ENCODE data around the gene SECTM1. TPM values are rescaled to one million over a fixed set of nuclear protein-coding genes. Genes with fewer than 3 reads are reported as not detected.

The SECTM1 gene
- total and polyA plus RNA-seq, 9 of the 15 experiments (the other 6 are each of a cell fraction or from before 2014, with no cell fraction given) = 0.11 to 0.46 (median 0.18) TPM; not detected in 6

DNA sequence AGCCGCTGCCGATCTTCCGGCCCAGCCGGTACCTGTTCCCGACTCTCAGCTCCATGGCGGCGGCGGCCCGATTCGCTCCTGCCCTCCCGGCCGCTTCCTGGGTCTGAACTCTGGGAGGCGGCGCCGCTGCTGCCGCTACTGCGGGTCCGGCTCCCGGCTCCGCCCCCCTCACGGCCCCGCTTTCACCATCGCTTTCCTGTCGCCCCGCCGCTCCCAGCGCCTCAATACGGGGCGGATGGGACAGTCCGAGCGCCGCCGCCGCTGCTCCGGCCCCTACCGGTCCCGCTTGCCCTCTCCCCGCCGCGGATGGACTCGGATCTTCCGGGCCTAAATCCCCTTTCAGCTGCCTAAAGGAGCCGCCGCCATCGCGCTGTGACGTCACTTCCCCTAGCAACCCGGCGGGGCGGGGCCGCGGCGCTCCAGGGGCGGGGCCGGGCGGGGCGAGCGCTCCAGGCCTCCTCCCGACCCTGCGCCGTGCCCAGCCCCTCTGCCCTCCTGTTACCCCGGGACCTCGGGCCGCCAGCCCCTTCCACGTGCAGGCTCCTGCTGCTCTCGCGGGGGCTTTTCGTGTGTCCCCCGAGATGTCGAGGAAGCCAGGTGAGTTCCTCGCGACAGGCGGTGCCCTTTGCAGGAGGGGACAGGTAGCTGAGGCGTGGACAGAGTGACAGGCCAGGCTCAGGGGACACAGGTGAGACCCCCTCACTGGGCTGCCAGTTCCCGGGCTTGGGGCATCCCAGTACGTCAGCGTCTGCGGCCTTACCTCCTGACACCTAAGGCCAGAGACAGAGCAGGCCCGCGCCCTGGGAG lies 60.0 kb downstream of the SECTM1 start, which contains the start of gene CSNK1D (continued):
- TF ChIP-seq L3MBTL2 (IDR thresholded peaks at IDR 0.05) (peak; percentile 65; the same call in 1 of the 2 replicates), POLR2A (conservative IDR thresholded peaks at IDR 0.05) (peak; percentile 83), ETV5 (CRISPR knock-in tag; IDR thresholded peaks at IDR 0.05; ENCODE audit: low read depth) (0 out of 2 replicates have a peak, but pooled peaks have one; percentile 61), MTA3 (IDR thresholded peaks at IDR 0.05; ENCODE audit: borderline replicate concordance) (peak; percentile 72; the same call in 1 of the 2 replicates), ARID1B (IDR thresholded peaks at IDR 0.05) (peak; percentile 37; the same call in 1 of the 2 replicates), PHF21A (IDR thresholded peaks at IDR 0.05; ENCODE audit: borderline replicate concordance, low read depth) (peak; percentile 89), LCOR (CRISPR knock-in tag; IDR thresholded peaks at IDR 0.05) (peak; percentile 76), FOXJ2 (tag; IDR thresholded peaks at IDR 0.05) (peak; percentile 12; the same call in 1 of the 2 replicates), EP400 (IDR thresholded peaks at IDR 0.05) (peak; percentile 98), GABPB1 (CRISPR knock-in tag; IDR thresholded peaks at IDR 0.05) (peak; percentile 92), RBFOX2 (IDR thresholded peaks at IDR 0.05; ENCODE audit: low read depth, low read length) (peak; percentile 93), BRD9 (IDR thresholded peaks at IDR 0.05; ENCODE audit: low read depth, partially characterized antibody) (peak; percentile 100), NFATC3 (IDR thresholded peaks at IDR 0.05) (peak; percentile 93), GABPA (tag; conservative IDR thresholded peaks at IDR 0.05; ENCODE audit: low read depth) (peak; percentile 93), MBD2 (IDR thresholded peaks at IDR 0.05; ENCODE audit: borderline replicate concordance, low read depth) (peak; percentile 28; the same call in 1 of the 2 replicates), TOE1 (IDR thresholded peaks at IDR 0.05; ENCODE audit: borderline replicate concordance) (peak; percentile 79; the same call in 1 of the 2 replicates), TOE1 (CRISPR knock-in tag; IDR thresholded peaks at IDR 0.05; ENCODE audit: borderline replicate concordance, low read depth) (no peak), JUND (IDR thresholded peaks at IDR 0.05; ENCODE audit: borderline replicate concordance, low read depth, low read length) (peak; percentile 74), JUND (tag; IDR thresholded peaks at IDR 0.05; ENCODE audit: borderline replicate concordance, low read depth, low read length) (peak; percentile 36; the same call in 1 of the 3 replicates), BMI1 (IDR thresholded peaks at IDR 0.05; ENCODE audit: low read length) (no peak), RBM22 (IDR thresholded peaks at IDR 0.05; ENCODE audit: low read depth, low read length, poor library complexity, severe bottlenecking) (peak; percentile 98), KHSRP (IDR thresholded peaks at IDR 0.05) (peak; percentile 37; the same call in 1 of the 2 replicates), POLR2B (IDR thresholded peaks at IDR 0.05; ENCODE audit: low read depth, partially characterized antibody) (peak; percentile 65)
- TF ChIP-seq, protein P1, sequence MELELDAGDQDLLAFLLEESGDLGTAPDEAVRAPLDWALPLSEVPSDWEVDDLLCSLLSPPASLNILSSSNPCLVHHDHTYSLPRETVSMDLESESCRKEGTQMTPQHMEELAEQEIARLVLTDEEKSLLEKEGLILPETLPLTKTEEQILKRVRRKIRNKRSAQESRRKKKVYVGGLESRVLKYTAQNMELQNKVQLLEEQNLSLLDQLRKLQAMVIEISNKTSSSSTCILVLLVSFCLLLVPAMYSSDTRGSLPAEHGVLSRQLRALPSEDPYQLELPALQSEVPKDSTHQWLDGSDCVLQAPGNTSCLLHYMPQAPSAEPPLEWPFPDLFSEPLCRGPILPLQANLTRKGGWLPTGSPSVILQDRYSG (tag; conservative IDR thresholded peaks at IDR 0.05; ENCODE audit: low read depth) = no peak
- TF ChIP-seq, protein P2, sequence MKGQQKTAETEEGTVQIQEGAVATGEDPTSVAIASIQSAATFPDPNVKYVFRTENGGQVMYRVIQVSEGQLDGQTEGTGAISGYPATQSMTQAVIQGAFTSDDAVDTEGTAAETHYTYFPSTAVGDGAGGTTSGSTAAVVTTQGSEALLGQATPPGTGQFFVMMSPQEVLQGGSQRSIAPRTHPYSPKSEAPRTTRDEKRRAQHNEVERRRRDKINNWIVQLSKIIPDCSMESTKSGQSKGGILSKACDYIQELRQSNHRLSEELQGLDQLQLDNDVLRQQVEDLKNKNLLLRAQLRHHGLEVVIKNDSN (CRISPR knock-in tag; IDR thresholded peaks at IDR 0.05) = no peak
- TF ChIP-seq, protein P3, sequence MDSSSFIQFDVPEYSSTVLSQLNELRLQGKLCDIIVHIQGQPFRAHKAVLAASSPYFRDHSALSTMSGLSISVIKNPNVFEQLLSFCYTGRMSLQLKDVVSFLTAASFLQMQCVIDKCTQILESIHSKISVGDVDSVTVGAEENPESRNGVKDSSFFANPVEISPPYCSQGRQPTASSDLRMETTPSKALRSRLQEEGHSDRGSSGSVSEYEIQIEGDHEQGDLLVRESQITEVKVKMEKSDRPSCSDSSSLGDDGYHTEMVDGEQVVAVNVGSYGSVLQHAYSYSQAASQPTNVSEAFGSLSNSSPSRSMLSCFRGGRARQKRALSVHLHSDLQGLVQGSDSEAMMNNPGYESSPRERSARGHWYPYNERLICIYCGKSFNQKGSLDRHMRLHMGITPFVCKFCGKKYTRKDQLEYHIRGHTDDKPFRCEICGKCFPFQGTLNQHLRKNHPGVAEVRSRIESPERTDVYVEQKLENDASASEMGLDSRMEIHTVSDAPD (CRISPR knock-in tag; IDR thresholded peaks at IDR 0.05) = no peak
- TF ChIP-seq, protein P4, sequence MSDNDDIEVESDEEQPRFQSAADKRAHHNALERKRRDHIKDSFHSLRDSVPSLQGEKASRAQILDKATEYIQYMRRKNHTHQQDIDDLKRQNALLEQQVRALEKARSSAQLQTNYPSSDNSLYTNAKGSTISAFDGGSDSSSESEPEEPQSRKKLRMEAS (CRISPR knock-in tag; IDR thresholded peaks at IDR 0.05) = no peak
